ENCODE results near the gene YOD1. TPM values are rescaled to one million over a fixed set of nuclear protein-coding genes. Genes with fewer than 3 reads are reported as not detected.
"Not testable (repeated sequence)": the region's sequence is repeated elsewhere in the genome, so short reads cannot be mapped to it uniquely, and the experiment has no call there.

YOD1 gene
- total RNA-seq, 1 donor from 2014 or later: 7.1 TPM

- DNase-seq (ENCODE audit: low read depth): peak; percentile 94
These were observed 373 bp downstream of the YOD1 start for GRCh38 chr1:207050480-207051190.

- DNase-seq (ENCODE audit: low read depth): peak; percentile 65
These were observed 1.0 kb downstream of the YOD1 start for GRCh38 chr1:207049974-207050391.

GRCh38 chr1:207049514-207049913, 1.5 kb downstream of the YOD1 start:
- no peak for DNase-seq (ENCODE audit: low read depth)

GRCh38 chr1:207049054-207049453, 2.0 kb downstream of the YOD1 start:
- no peak for DNase-seq (ENCODE audit: low read depth)

GRCh38 chr1:207048041-207048440, 3.0 kb downstream of the YOD1 start:
- no peak for DNase-seq (ENCODE audit: low read depth)

- DNase-seq (ENCODE audit: low read depth): no peak
These were observed 3.5 kb downstream of the YOD1 start for GRCh38 chr1:207047505-207047904.

- no peak for DNase-seq (ENCODE audit: low read depth)
These were observed 5.6 kb downstream of the YOD1 start for GRCh38 chr1:207045453-207045852.

- DNase-seq (ENCODE audit: low read depth): not testable (repeated sequence)
These were observed 9.6 kb downstream of the YOD1 start for GRCh38 chr1:207041397-207041796.

- peak; percentile 32 for DNase-seq (ENCODE audit: low read depth)
These were observed 10.9 kb downstream of the YOD1 start for GRCh38 chr1:207040181-207040533.

- no peak for DNase-seq (ENCODE audit: low read depth)
These were observed 11.4 kb downstream of the YOD1 start for GRCh38 chr1:207039380-207040180.

- no peak for DNase-seq (ENCODE audit: low read depth)
These were observed 14.1 kb downstream of the YOD1 start for GRCh38 chr1:207036865-207037264.

GRCh38 chr1:207035877-207036551, 15.0 kb downstream of the YOD1 start:
- no peak for DNase-seq (ENCODE audit: low read depth)

GRCh38 chr1:207034998-207035397, 16.0 kb downstream of the YOD1 start:
- no peak for DNase-seq (ENCODE audit: low read depth)

- DNase-seq (ENCODE audit: low read depth): no peak
These were observed 16.8 kb downstream of the YOD1 start for GRCh38 chr1:207034208-207034607.

- DNase-seq (ENCODE audit: low read depth): no peak
These were observed 17.7 kb downstream of the YOD1 start for GRCh38 chr1:207033302-207033701.

- no peak for DNase-seq (ENCODE audit: low read depth)
These were observed 18.4 kb downstream of the YOD1 start, which contains the start of gene C1orf116 for GRCh38 chr1:207032528-207033017. C1orf116 (minus strand) TSS chr1:207032756; CDS start chr1:207027598, 5,158 bp downstream.

- DNase-seq (ENCODE audit: low read depth): no peak
These were observed 19.3 kb downstream of the YOD1 start for GRCh38 chr1:207031632-207032264.

- no peak for DNase-seq (ENCODE audit: low read depth)
These were observed 20.0 kb downstream of the YOD1 start for GRCh38 chr1:207031016-207031415.

- no peak for DNase-seq (ENCODE audit: low read depth)
These were observed 20.4 kb downstream of the YOD1 start for GRCh38 chr1:207030522-207031009.

- no peak for DNase-seq (ENCODE audit: low read depth)
These were observed 21.1 kb downstream of the YOD1 start for GRCh38 chr1:207029701-207030521.
